Neural progenitor cell (in vitro differentiated cells): ENCODE results near the gene FADS2.

Experiments
- EZH2 ChIP-seq: fragments of 200-600 bp; sonication (generic); IDR thresholded peaks from 2 replicates; pipeline ENCODE4 v1.6.1; 2017; ENCODE audit warnings: antibody characterized with exemption, mild to moderate bottlenecking, moderate library complexity
- EZH2phosphoT487 ChIP-seq: fragments of 200-600 bp; sonication (generic); IDR thresholded peaks from 2 replicates; pipeline ENCODE4 v1.6.1; 2017; ENCODE audit warnings: antibody characterized with exemption
- TF ChIP-seq, protein P1 (sequence below): fragments of 200-600 bp; sonication (generic); IDR thresholded peaks from 2 replicates; pipeline ENCODE4 v1.5.1; 2017; ENCODE audit warnings: antibody characterized with exemption, mild to moderate bottlenecking

DNA sequence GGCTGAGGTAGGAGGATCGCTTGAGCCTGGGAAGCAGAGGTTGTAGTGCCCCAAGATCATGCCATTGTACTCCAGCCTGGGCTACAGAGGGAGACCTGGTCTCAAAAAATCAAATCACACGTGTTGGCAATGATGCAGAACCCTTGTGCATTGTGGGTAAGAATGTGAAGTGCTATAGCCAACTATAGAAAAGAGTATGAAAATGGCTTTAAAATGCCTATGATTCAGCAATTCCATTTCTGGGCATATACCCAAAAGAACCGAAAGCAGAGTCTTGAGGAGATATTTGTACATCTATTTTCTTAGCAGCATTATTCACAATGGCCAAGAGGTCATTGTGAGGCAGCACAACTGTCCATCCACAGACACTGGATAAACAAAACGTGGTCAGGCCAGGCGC lies 65.9 kb downstream of the FADS2 start:
- TF ChIP-seq, protein P1, sequence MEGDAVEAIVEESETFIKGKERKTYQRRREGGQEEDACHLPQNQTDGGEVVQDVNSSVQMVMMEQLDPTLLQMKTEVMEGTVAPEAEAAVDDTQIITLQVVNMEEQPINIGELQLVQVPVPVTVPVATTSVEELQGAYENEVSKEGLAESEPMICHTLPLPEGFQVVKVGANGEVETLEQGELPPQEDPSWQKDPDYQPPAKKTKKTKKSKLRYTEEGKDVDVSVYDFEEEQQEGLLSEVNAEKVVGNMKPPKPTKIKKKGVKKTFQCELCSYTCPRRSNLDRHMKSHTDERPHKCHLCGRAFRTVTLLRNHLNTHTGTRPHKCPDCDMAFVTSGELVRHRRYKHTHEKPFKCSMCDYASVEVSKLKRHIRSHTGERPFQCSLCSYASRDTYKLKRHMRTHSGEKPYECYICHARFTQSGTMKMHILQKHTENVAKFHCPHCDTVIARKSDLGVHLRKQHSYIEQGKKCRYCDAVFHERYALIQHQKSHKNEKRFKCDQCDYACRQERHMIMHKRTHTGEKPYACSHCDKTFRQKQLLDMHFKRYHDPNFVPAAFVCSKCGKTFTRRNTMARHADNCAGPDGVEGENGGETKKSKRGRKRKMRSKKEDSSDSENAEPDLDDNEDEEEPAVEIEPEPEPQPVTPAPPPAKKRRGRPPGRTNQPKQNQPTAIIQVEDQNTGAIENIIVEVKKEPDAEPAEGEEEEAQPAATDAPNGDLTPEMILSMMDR: no peak
- TF ChIP-seq EZH2: no peak
- TF ChIP-seq EZH2phosphoT487: no peak
